ENCODE measurements around the gene OR3A2. TPM values are rescaled to one million over a fixed set of nuclear protein-coding genes. Genes with fewer than 3 reads are reported as not detected.

OR3A2 gene
- total RNA-seq, 4 donors from 2014 or later, result not detected

Small RNAs within 50 kb of the gene (small RNA-seq; reads per million reads assigned to genes)
- 0 reads per million in 4 donors for gene OR1AC1P

Other genes starting within 250 kb of the OR3A2 start
- not detected for gene OR1A2, start 188.8 kb downstream of the OR3A2 start, total RNA-seq
- gene OR1A1, start 178.6 kb downstream of the OR3A2 start, total RNA-seq, result not detected
- not detected for gene OR3A1, start 87.9 kb downstream of the OR3A2 start, total RNA-seq
- gene OR1E1, start 12.1 kb upstream of the OR3A2 start, total RNA-seq, result not detected
- gene OR3A3, start 25.1 kb upstream of the OR3A2 start, total RNA-seq, result not detected
- not detected for gene OR1E2, start 47.5 kb upstream of the OR3A2 start, total RNA-seq
- not detected for gene SPATA22, start 85.5 kb upstream of the OR3A2 start, total RNA-seq
- 1 to 10 TPM in 3 of 4 donors, under 1 TPM in 1; 1.00 to 5.2 (median 2.9) TPM for gene ASPA, start 89.7 kb upstream of the OR3A2 start, total RNA-seq
- gene TRPV3, start 171.5 kb upstream of the OR3A2 start, total RNA-seq, result 1 to 10 TPM in 3 of 4 donors, under 1 TPM in 1; 0.20 to 7.1 (median 3.7) TPM
- 10 to 100 TPM in 3 of 4 donors, 1 to 10 TPM in 1; 7.0 to 30.7 (median 10.7) TPM for gene TRPV1, start 223.1 kb upstream of the OR3A2 start, total RNA-seq
- 10 to 100 TPM in 3 of 4 donors, 1 to 10 TPM in 1; 9.0 to 50.9 (median 24.2) TPM for gene SHPK, start 249.9 kb upstream of the OR3A2 start, total RNA-seq

Data from transverse colon (tissue), 4 donors.